Hippocampal formation (tissue), 2 donors: ENCODE data around the gene CCNG1.
"Not testable (repeated sequence)": the region's sequence is repeated elsewhere in the genome, so short reads cannot be mapped to it uniquely, and the experiment has no call there.

Source experiments
- DNase-seq, 2 donors: peaks; one replicate each; lab custom pipeline; 2025; lab: John Stamatoyannopoulos, UW

The CCNG1 gene

GRCh38 chr5:163444526-163444925 is 7.1 kb downstream of the CCNG1 start:
- no peak for DNase-seq

- no peak for DNase-seq
Observed at GRCh38 chr5:163445345-163445744, 8.0 kb downstream of the CCNG1 start.

- DNase-seq, result no peak
Observed at GRCh38 chr5:163447191-163447590, 9.8 kb downstream of the CCNG1 start.

- no peak for DNase-seq
Observed at GRCh38 chr5:163447875-163448274, 10.5 kb downstream of the CCNG1 start.

GRCh38 chr5:163448491-163448890 is 11.1 kb downstream of the CCNG1 start:
- no peak for DNase-seq

GRCh38 chr5:163451489-163451888 is 14.1 kb downstream of the CCNG1 start:
- DNase-seq, result no peak

GRCh38 chr5:163453705-163454104 is 16.3 kb downstream of the CCNG1 start:
- no peak for DNase-seq

GRCh38 chr5:163455406-163455805 is 18.0 kb downstream of the CCNG1 start:
- not testable (repeated sequence) for DNase-seq

GRCh38 chr5:163456029-163456589 is 18.7 kb downstream of the CCNG1 start:
- DNase-seq, result no peak

GRCh38 chr5:163456840-163457239 is 19.4 kb downstream of the CCNG1 start:
- DNase-seq, result no peak

- DNase-seq, result no peak
Observed at GRCh38 chr5:163458778-163459385, 21.5 kb downstream of the CCNG1 start.

GRCh38 chr5:163459462-163459818 is 22.0 kb downstream of the CCNG1 start:
- no peak for DNase-seq

GRCh38 chr5:163459819-163460561 is 22.6 kb downstream of the CCNG1 start, which contains the start of gene NUDCD2:
NUDCD2 (minus strand) TSS chr5:163460102; CDS start chr5:163460050, 52 bp downstream.
- peak; percentile 97 to 98 for DNase-seq

- DNase-seq, result no peak
Observed at GRCh38 chr5:163460562-163461171, 23.3 kb downstream of the CCNG1 start, which contains the start of gene HMMR. HMMR (plus strand) TSS chr5:163460632; CDS start chr5:163460693, 61 bp downstream.

GRCh38 chr5:163463063-163463435 is 25.7 kb downstream of the CCNG1 start:
- DNase-seq, result no peak

- DNase-seq, result no peak
Observed at GRCh38 chr5:163467682-163468081, 30.3 kb downstream of the CCNG1 start.

GRCh38 chr5:163473635-163474243 is 36.3 kb downstream of the CCNG1 start:
- DNase-seq, result no peak

- no peak for DNase-seq
Observed at GRCh38 chr5:163475411-163475810, 38.0 kb downstream of the CCNG1 start.

GRCh38 chr5:163478126-163478981 is 41.0 kb downstream of the CCNG1 start:
- DNase-seq, result no peak

GRCh38 chr5:163478982-163479271 is 41.5 kb downstream of the CCNG1 start:
- DNase-seq, result peak in 1 of 2 donors; percentile 14

- no peak for DNase-seq
Observed at GRCh38 chr5:163489055-163489744, 51.8 kb downstream of the CCNG1 start.
